Stomach (tissue), 9 donors: Measurements from ENCODE around the gene OLFM4. TPM values are rescaled to one million over a fixed set of nuclear protein-coding genes. Genes with fewer than 3 reads are reported as not detected.
A peak's percentile ranks its signal among the peaks of the same experiment; 100 is the strongest.

Experiments
- DNase-seq, 2 donors: peaks; one replicate each; pipeline versions ENCODE4 v3.0.0 to v3.0.0-alpha.2; 2013 to 2019
- H3K27ac ChIP-seq, 5 donors: fragments of 200-600 bp in 4 of 5; sonication (generic) in 4 of 5; one replicate each; pipeline ENCODE4 v1.5.1; 2013 to 2019; ENCODE audit warnings: mild to moderate bottlenecking in 1 of 5, moderate library complexity in 1 of 5
- H3K27me3 ChIP-seq, 3 donors: fragments of 200-600 bp; sonication (generic); one replicate each; pipeline ENCODE4 v1.5.1; 2017 to 2019; ENCODE audit warnings: mixed run types in 1 of 3
- H3K36me3 ChIP-seq, 4 donors: fragments of 200-600 bp; sonication (generic); 1 replicate in 3 of 4; 2 replicates in 1 of 4; pipeline ENCODE4 v1.5.1; 2016 to 2019
- H3K4me1 ChIP-seq, 4 donors: fragments of 200-600 bp; sonication (generic); one replicate each; pipeline ENCODE4 v1.5.1; 2016 to 2019
- H3K4me3 ChIP-seq, 4 donors: fragments of 200-600 bp; sonication (generic) in 3 of 4; one replicate each; pipeline ENCODE4 v1.5.1; 2016 to 2019; ENCODE audit warnings: mild to moderate bottlenecking in 1 of 4
- H3K9me3 ChIP-seq, 4 donors: fragments of 200-600 bp; sonication (generic); one replicate each; pipeline ENCODE4 v1.5.1; 2016 to 2019
- CTCF ChIP-seq, 7 experiments: fragments of 450-650 bp in 4 of 7; fragments of 200-600 bp in 3 of 7; sonication (generic) in 3 of 7; IDR thresholded peaks; one replicate each; pipeline ENCODE4 v1.5.1; 2016 to 2019; ENCODE audit warnings: antibody characterized with exemption in 7 of 7, control low read depth in 2 of 7, mild to moderate bottlenecking in 1 of 7
- EP300 ChIP-seq: sonication (generic); formaldehyde crosslinking; IDR thresholded peaks from one replicate; pipeline ENCODE4 v1.6.1; 2017; ENCODE audit warnings: antibody characterized with exemption
- POLR2A ChIP-seq, 4 donors: fragments of 450-650 bp; IDR thresholded peaks; one replicate each; pipeline ENCODE4 v1.6.1; 2016; ENCODE audit warnings: antibody characterized with exemption in 4 of 4, control low read depth in 2 of 4, mild to moderate bottlenecking in 1 of 4, moderate library complexity in 1 of 4
- POLR2AphosphoS5 ChIP-seq, 3 donors: sonication (generic); formaldehyde crosslinking; IDR thresholded peaks; one replicate each; pipeline ENCODE4 v1.6.1; 2016; ENCODE audit warnings: antibody characterized with exemption in 3 of 3
- WGBS, 5 donors: extraction: QIAGEN DNeasy Blood & Tissue Kit in 3 of 5; methylation state at CpG; one replicate each; pipeline versions ENCODE4 v1.1.5 to v1.1.7; 2013 to 2018; 5-methylcytosine and 5-hydroxymethylcytosine counted together
- intact Hi-C: fragments of 100-400 bp; cut with DNase I; formaldehyde crosslinking; loops from one replicate; pipeline ENCODE4 v1.15.1; 2023; ENCODE audit warnings: low total_unique reads
- polyA plus RNA-seq, 3 donors: library from polyadenylated mRNA; stranded (reverse); fragments of 200-250 nt; gene quantifications; one replicate each; pipeline ENCODE4 v1.2.3, GENCODE V29; 2013
- total RNA-seq, 5 donors: library from RNA; depleted of rRNA; stranded (reverse); fragments of >200 nt; gene quantifications; one replicate each; pipeline versions ENCODE4 v1.1.0 to v1.2.3, GENCODE V29; 2014 to 2016
- donor health status: healthy with polysubstance abuse.
- donor health status: Bipolar disorder and iron deficiency.
- donor health status: healthy.

Gene OLFM4
- total and polyA plus RNA-seq, 8 donors: 0.92 to 167 (median 34.8) TPM; not detected in 1

GRCh38 chr13:53050151-53050550 lies 21.5 kb downstream of the OLFM4 start:
- WGBS, 5 donors: 85 to 90% (median 89%) methylated on average over 7 of the region's 7 CpGs
- Histone ChIP-seq H3K4me3 (no peak overlapping the region), H3K27ac (no peak overlapping the region), H3K36me3 (no peaks in the 10 kb centered on the region), H3K27me3 (no peaks in the 10 kb centered on the region), H3K4me1 (peaks cover 0 to 29% (median 13%) of the 10 kb centered on the region in 4 donors), H3K9me3 (no peaks in the 10 kb centered on the region)
- intact Hi-C loops: no loop called here
- TF ChIP-seq POLR2A (IDR thresholded peaks at IDR 0.05) (no peak), CTCF (IDR thresholded peaks at IDR 0.05) (no peak), EP300 (no peak), POLR2AphosphoS5 (IDR thresholded peaks at IDR 0.05) (no peak)
- DNase-seq: no peak

- intact Hi-C loops: no loop called here
- TF ChIP-seq POLR2AphosphoS5 (IDR thresholded peaks at IDR 0.05) (peak in 2 of 3 donors; percentile 28 to 43), EP300 (no peak)
- Histone ChIP-seq H3K4me1 (peaks cover 0 to 16% (median 7%) of the 10 kb centered on the region in 4 donors), H3K4me3 (no peak overlapping the region), H3K27ac (peak overlapping the region in 1 of 5 donors; percentile 33), H3K9me3 (no peaks in the 10 kb centered on the region), H3K36me3 (no peaks in the 10 kb centered on the region), H3K27me3 (no peaks in the 10 kb centered on the region)
- DNase-seq: peak; percentile 60 to 67
- 20 to 27% (median 22%) methylated on average over 2 of the region's 2 CpGs for WGBS, 5 donors
These were observed 24.1 kb downstream of the OLFM4 start for GRCh38 chr13:53052675-53053074.

GRCh38 chr13:53054569-53054968 lies 26.0 kb downstream of the OLFM4 start:
- no peak overlapping the region for H3K27ac ChIP-seq
- H3K27me3 ChIP-seq: no peaks in the 10 kb centered on the region
- DNase-seq: no peak
- H3K4me1 ChIP-seq: peaks cover 0 to 16% (median 7%) of the 10 kb centered on the region in 4 donors
- intact Hi-C loops: no loop called here
- H3K9me3 ChIP-seq: no peaks in the 10 kb centered on the region
- H3K36me3 ChIP-seq: no peaks in the 10 kb centered on the region
- 67 to 80% (median 80%) methylated on average over 4 of the region's 4 CpGs for WGBS, 5 donors
- H3K4me3 ChIP-seq: no peak overlapping the region
- TF ChIP-seq EP300 (no peak), CTCF (IDR thresholded peaks at IDR 0.05) (no peak), POLR2AphosphoS5 (IDR thresholded peaks at IDR 0.05) (no peak)

- Histone ChIP-seq H3K4me1 (peaks cover 0 to 8% (median 3%) of the 10 kb centered on the region in 4 donors), H3K36me3 (no peaks in the 10 kb centered on the region), H3K27me3 (no peaks in the 10 kb centered on the region), H3K9me3 (no peaks in the 10 kb centered on the region), H3K4me3 (no peak overlapping the region), H3K27ac (no peak overlapping the region)
- intact Hi-C loops: no loop called here
- WGBS, 5 donors: 77 to 90% (median 83%) methylated on average over 3 of the region's 3 CpGs
- no peak for DNase-seq
- TF ChIP-seq EP300 (no peak), CTCF (IDR thresholded peaks at IDR 0.05) (no peak), POLR2AphosphoS5 (IDR thresholded peaks at IDR 0.05) (no peak), POLR2A (IDR thresholded peaks at IDR 0.05) (no peak)
These were observed 29.6 kb downstream of the OLFM4 start for GRCh38 chr13:53058065-53058679.

GRCh38 chr13:53060840-53061490 lies 32.4 kb downstream of the OLFM4 start:
- H3K36me3 ChIP-seq: no peaks in the 10 kb centered on the region
- H3K27ac ChIP-seq: no peak overlapping the region
- no peak for TF ChIP-seq POLR2A (IDR thresholded peaks at IDR 0.05)
- TF ChIP-seq POLR2AphosphoS5 (IDR thresholded peaks at IDR 0.05): no peak
- TF ChIP-seq EP300: no peak
- no peak for TF ChIP-seq CTCF (IDR thresholded peaks at IDR 0.05)
- no peaks in the 10 kb centered on the region for H3K9me3 ChIP-seq
- DNase-seq: no peak
- WGBS, 5 donors: 63 to 81% (median 74%) methylated on average over 9 of the region's 9 CpGs
- H3K4me1 ChIP-seq: no peaks in the 10 kb centered on the region
- peaks cover 0 to 11% (median 0%) of the 10 kb centered on the region in 3 donors for H3K27me3 ChIP-seq
- intact Hi-C loops: no loop called here
- H3K4me3 ChIP-seq: no peak overlapping the region
